Measurements from ENCODE around the gene B3GAT2. TPM values are rescaled to one million over a fixed set of nuclear protein-coding genes. Genes with fewer than 3 reads are reported as not detected.

B3GAT2 gene
- total RNA-seq, 1 donor = under 0.01 TPM

GRCh38 chr6:70884074-70884983 is 72.5 kb downstream of the B3GAT2 start:
- H3K4me3 ChIP-seq (ENCODE audit: low read depth, low read length) = no peak overlapping the region
- peak; percentile 49 for DNase-seq (ENCODE audit: low read depth)
- TF ChIP-seq, protein P1, sequence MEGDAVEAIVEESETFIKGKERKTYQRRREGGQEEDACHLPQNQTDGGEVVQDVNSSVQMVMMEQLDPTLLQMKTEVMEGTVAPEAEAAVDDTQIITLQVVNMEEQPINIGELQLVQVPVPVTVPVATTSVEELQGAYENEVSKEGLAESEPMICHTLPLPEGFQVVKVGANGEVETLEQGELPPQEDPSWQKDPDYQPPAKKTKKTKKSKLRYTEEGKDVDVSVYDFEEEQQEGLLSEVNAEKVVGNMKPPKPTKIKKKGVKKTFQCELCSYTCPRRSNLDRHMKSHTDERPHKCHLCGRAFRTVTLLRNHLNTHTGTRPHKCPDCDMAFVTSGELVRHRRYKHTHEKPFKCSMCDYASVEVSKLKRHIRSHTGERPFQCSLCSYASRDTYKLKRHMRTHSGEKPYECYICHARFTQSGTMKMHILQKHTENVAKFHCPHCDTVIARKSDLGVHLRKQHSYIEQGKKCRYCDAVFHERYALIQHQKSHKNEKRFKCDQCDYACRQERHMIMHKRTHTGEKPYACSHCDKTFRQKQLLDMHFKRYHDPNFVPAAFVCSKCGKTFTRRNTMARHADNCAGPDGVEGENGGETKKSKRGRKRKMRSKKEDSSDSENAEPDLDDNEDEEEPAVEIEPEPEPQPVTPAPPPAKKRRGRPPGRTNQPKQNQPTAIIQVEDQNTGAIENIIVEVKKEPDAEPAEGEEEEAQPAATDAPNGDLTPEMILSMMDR (IDR thresholded peaks at IDR 0.05; ENCODE audit: insufficient read depth, low read depth, low read length) = peak; percentile 82

GRCh38 chr6:70879496-70879895 is 77.4 kb downstream of the B3GAT2 start:
- TF ChIP-seq, protein P1 (IDR thresholded peaks at IDR 0.05; ENCODE audit: insufficient read depth, low read depth, low read length) = no peak
- no peak for DNase-seq (ENCODE audit: low read depth)
- no peak overlapping the region for H3K4me3 ChIP-seq (ENCODE audit: low read depth, low read length)

DNA sequence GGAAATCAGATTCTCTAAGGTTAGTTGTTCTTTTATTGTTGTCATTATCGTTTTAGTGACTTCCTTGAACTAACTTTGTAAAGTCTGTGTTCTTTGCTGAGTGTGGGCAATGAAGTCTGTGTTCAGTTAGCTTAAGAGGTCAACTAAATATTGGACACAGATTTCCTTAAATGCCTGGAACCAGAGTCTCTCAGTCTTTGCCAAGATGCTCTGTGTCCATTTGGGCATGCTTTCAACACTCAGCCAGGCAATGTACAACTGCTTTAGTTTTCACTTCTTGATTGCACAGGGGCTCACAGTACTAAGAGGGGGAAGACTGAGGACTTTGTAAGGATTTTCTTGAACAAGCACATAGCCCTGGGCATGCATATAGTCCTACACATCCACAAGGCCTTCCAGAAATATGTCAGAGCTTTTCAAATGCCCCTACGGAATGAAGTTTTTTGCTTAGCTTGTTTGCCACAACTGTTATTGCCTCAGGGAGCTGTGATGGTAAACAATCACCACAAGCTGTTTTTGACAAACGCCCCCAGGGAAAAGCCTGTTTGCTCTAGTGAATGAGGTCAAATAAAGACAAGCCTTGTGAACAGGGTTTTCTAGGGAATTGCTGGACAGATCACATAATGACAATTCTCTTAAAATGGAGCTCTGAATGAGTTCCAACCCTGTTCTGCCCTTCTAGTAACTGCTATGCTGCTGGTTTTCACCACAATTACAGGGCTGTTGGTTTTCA is 82.5 kb downstream of the B3GAT2 start:
- H3K4me3 ChIP-seq (ENCODE audit: low read depth, low read length) = no peak overlapping the region
- DNase-seq (ENCODE audit: low read depth) = no peak
- TF ChIP-seq, protein P1 (IDR thresholded peaks at IDR 0.05; ENCODE audit: insufficient read depth, low read depth, low read length) = no peak

- H3K4me3 ChIP-seq (ENCODE audit: low read depth, low read length) = no peak overlapping the region
- DNase-seq (ENCODE audit: low read depth) = no peak
- TF ChIP-seq, protein P1 (IDR thresholded peaks at IDR 0.05; ENCODE audit: insufficient read depth, low read depth, low read length) = no peak
These were observed 84.4 kb downstream of the B3GAT2 start for GRCh38 chr6:70872469-70872868.

DNA sequence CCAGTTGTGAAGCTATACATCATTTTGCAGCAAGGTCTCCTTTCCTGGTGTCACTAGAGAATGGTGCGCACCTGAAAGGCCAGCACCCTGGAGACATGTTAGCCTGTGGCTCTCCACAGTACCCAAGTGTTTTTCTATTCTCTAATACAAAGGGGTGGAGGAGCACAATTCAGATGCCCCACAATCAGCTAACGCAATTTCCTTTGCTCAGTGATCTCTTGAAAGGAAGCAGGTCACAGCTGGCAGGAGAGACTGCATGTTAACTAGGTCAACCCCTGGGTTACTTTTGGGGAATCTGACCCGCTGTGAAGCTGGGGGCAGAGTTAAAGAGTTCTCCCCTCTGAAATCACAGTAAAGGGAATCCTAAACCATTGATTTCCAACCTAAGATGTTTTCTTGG is 92.5 kb downstream of the B3GAT2 start:
- H3K4me3 ChIP-seq (ENCODE audit: low read depth, low read length) = no peak overlapping the region
- no peak for DNase-seq (ENCODE audit: low read depth)
- TF ChIP-seq, protein P1 (IDR thresholded peaks at IDR 0.05; ENCODE audit: insufficient read depth, low read depth, low read length) = no peak

- TF ChIP-seq, protein P1 (IDR thresholded peaks at IDR 0.05; ENCODE audit: insufficient read depth, low read depth, low read length) = no peak
- DNase-seq (ENCODE audit: low read depth) = no peak
- H3K4me3 ChIP-seq (ENCODE audit: low read depth, low read length) = no peak overlapping the region
These were observed 93.5 kb downstream of the B3GAT2 start for GRCh38 chr6:70863343-70863742.
